ENCODE measurements around the gene TCL1B.

- no peak for TF ChIP-seq POLR2A (IDR thresholded peaks at IDR 0.05; ENCODE audit: low read depth, low read length)
- no peak for TF ChIP-seq POLR2AphosphoS5 (IDR thresholded peaks at IDR 0.05; ENCODE audit: low read depth, low read length)
Measured at GRCh38 chr14:95705518-95705917, 19.3 kb downstream of the TCL1B start.

Data from GM12891 (cell line).